ENCODE data around the gene GSX1. TPM values are rescaled to one million over a fixed set of nuclear protein-coding genes. Genes with fewer than 3 reads are reported as not detected.

Gene GSX1
- total and polyA plus RNA-seq, 9 donors: not detected

- TF ChIP-seq CTCF (IDR thresholded peaks at IDR 0.05) (no peak), POLR2A (IDR thresholded peaks at IDR 0.05) (no peak), EP300 (IDR thresholded peaks at IDR 0.05) (no peak)
- Histone ChIP-seq H3K9me3 (no peaks in the 10 kb centered on the region), H3K4me3 (no peak overlapping the region), H3K27ac (no peak overlapping the region), H3K4me1 (ENCODE audit: insufficient read depth) (no peaks in the 10 kb centered on the region), H3K36me3 (no peaks in the 10 kb centered on the region), H3K27me3 (no peaks in the 10 kb centered on the region)
- 2% methylated on average over 17 of the region's 17 CpGs for WGBS, 3 donors
- no peak for DNase-seq
- intact Hi-C loops (cut with DNase I): loop anchor here (5.0 to 10.0 kb wide), 9 partner anchors 132 to 878 kb away; partner anchors contain the start of gene URAD (in 1 of the 4)
These were observed 30.1 kb downstream of the GSX1 start for GRCh38 chr13:27822258-27822872.

- Histone ChIP-seq H3K4me1 (ENCODE audit: insufficient read depth) (no peaks in the 10 kb centered on the region), H3K36me3 (no peaks in the 10 kb centered on the region), H3K4me3 (no peak overlapping the region), H3K9me3 (no peaks in the 10 kb centered on the region), H3K27me3 (no peaks in the 10 kb centered on the region), H3K27ac (no peak overlapping the region)
- DNase-seq: no peak
- intact Hi-C loops (cut with DNase I): loop anchor here (5.0 to 10.0 kb wide), 9 partner anchors 132 to 878 kb away; partner anchors contain the start of gene URAD (in 1 of the 4)
- TF ChIP-seq CTCF (IDR thresholded peaks at IDR 0.05) (no peak), EP300 (IDR thresholded peaks at IDR 0.05) (no peak), POLR2A (IDR thresholded peaks at IDR 0.05) (no peak)
- WGBS, 3 donors: 1% methylated on average over 18 of the region's 18 CpGs
These were observed 30.6 kb downstream of the GSX1 start for GRCh38 chr13:27822873-27823311.

GRCh38 chr13:27824121-27824520, 31.8 kb downstream of the GSX1 start:
- Histone ChIP-seq H3K9me3 (no peaks in the 10 kb centered on the region), H3K27me3 (no peaks in the 10 kb centered on the region), H3K4me3 (no peak overlapping the region), H3K4me1 (ENCODE audit: insufficient read depth) (no peaks in the 10 kb centered on the region), H3K27ac (no peak overlapping the region), H3K36me3 (no peaks in the 10 kb centered on the region)
- DNase-seq: no peak
- TF ChIP-seq EP300 (IDR thresholded peaks at IDR 0.05): no peak
- no peak for TF ChIP-seq POLR2A (IDR thresholded peaks at IDR 0.05)
- no peak for TF ChIP-seq CTCF (IDR thresholded peaks at IDR 0.05)
- WGBS, 3 donors: 4 to 11% (median 7%) methylated on average over 3 of the region's 3 CpGs
- intact Hi-C loops (cut with DNase I): loop anchor here (5.0 to 10.0 kb wide), 9 partner anchors 131 to 879 kb away; partner anchors contain the start of gene URAD (in 1 of the 4)

GRCh38 chr13:27825072-27825471, 32.8 kb downstream of the GSX1 start:
- no peak for DNase-seq
- 10 to 22% (median 11%) methylated on average over 5 of the region's 5 CpGs for WGBS, 3 donors
- H3K4me1 ChIP-seq (ENCODE audit: insufficient read depth): no peaks in the 10 kb centered on the region
- no peak for TF ChIP-seq EP300 (IDR thresholded peaks at IDR 0.05)
- no peak for TF ChIP-seq POLR2A (IDR thresholded peaks at IDR 0.05)
- TF ChIP-seq CTCF (IDR thresholded peaks at IDR 0.05): no peak
- H3K9me3 ChIP-seq: no peaks in the 10 kb centered on the region
- intact Hi-C loops (cut with DNase I): loop anchor here (5.0 to 10.0 kb wide), 8 partner anchors 130 to 880 kb away; partner anchors contain the start of gene URAD (in 1 of the 4)
- H3K27ac ChIP-seq: no peak overlapping the region
- no peaks in the 10 kb centered on the region for H3K27me3 ChIP-seq
- H3K36me3 ChIP-seq: no peaks in the 10 kb centered on the region
- no peak overlapping the region for H3K4me3 ChIP-seq
